HG03469 (cell line): ENCODE measurements around the gene BOD1L1.
A peak's percentile ranks its signal among the peaks of the same experiment; 100 is the strongest.

Experiments
- ATAC-seq: cut with Tn5 transposase; IDR thresholded peaks from one replicate; pipeline ENCODE4 v1.9.1; 2021; ENCODE audit warnings: mild to moderate bottlenecking, moderate library complexity, moderate number of reproducible peaks; ENCODE audit not compliant: unreplicated experiment

The BOD1L1 gene

GRCh38 chr4:13627606-13628311, at the start of gene BOD1L1:
TSS of gene BOD1L1 (minus strand) at chr4:13627725. CDS start at chr4:13627587, 138 bp downstream.
- ATAC-seq = peak; percentile 87

DNA sequence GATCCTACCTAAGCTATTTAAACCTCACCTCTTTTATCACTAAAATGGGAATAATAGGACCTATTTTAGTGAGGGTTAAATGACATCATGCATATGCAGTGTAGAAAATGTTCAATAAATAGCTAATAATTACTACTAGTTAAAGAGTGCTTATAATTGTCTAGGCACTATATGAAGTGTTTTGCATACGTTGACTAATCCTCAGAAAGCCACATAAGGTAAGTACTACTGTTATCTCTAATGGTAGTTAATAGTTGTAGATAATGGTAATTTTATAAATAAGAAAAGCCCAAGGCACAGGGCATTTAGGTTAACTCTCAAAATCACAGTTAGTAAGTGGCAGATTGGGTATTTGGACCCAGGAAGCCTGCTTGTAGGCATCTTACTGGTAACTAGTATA, 47.4 kb upstream of the BOD1L1 start:
- no peak for ATAC-seq

DNA sequence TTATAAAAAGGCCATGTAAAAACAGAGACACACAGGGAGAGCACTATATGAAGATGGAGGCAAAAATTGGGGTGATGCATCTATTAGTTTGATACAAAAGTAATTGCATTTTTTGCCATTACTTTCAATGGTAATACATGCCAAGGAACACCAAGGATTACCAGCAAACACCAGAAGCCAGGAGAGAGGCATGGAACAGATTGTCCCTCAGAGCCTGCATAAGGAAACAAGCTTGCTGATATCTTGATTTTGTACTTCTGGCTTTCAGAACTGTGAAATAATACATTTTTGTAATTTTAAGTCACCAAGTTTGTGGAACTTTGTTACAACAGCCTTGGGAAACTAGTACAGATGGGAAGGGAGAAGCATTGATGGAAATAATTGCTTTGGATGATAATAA, 45.6 kb upstream of the BOD1L1 start:
- no peak for ATAC-seq

GRCh38 chr4:13670456-13671160, 43.1 kb upstream of the BOD1L1 start:
- ATAC-seq = no peak

DNA sequence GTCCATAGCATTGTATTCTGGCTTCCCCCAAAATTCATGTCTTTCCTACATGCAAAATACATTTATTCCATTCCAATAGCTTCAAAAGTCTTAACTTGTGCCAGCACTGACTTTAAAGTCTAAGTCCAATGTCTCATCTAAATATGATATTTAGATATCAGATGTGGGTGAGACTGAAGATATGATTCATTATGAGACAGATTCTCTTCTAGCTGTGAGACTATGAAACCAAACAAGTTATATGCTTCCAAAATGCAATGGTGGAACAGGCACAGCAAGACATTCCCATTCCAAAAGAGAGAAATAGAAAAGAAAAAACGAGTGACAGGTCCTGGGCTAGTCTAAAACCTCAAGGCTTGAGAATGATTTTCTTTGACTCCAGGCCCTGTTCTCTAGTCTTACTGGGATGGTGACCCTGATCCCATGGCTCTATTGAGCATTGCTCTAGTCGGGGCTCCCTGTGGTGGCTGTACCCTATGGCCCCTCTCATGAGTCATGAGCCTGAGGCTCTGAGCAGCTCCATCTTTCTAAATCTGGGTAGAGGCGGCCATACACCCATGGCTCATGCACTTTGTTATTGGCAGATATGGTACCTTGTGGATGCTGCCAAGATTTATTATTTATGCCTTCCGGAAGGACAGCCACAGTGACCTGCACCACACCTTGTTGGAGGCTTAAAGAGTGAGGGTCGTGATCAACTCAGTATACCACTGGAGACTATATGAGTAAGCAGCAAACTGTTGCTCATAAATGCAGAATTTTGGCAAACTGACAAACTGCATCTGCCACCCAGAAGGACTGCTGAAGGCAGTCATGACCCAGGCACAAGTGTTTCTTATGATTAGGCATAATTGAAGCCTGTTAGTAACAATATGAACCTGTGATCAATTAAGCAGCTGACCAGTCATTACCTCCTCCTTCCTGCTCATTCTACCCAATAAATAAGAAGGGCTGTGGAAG, 38.5 kb upstream of the BOD1L1 start:
- ATAC-seq = no peak

GRCh38 chr4:13659341-13660070, 32.0 kb upstream of the BOD1L1 start:
- ATAC-seq = no peak

DNA sequence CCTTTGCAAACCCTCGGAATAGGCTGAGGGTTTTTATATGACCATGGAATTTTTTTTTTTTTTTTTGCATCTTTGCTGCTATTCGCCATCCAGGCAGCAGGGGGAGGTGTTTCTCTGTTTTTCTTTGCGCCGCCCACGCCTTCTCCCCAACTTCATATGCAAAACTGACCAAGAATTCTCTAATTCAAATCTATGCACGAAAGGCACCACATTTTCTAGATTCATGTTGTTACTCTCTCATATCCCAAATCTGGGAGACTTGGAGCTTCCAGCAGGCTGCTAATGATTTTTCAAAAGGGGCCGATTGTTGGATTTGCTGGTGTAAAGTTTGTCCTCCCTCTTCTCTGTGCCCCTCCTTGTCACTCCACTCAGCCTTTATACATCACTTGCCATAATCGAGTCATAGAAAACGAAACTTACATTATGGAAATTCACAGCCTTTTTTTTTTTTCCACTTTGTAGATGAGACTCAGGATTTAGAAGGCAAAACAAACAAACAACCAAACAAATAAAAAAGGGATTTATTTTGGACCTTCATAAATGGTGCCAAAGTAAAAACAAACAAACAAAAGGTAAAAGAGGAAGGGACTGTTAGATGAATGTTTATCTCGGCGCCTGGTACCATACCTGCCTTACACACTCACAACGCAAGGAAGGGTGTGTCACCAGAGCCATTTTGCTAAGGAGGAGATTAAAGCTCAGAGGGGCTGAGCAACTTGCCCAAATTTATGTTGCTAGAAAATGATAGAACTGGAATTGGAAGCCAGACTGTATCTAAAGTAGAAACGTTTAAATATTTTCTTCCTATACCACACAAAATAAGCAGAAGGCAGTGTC, 29.3 kb upstream of the BOD1L1 start:
- ATAC-seq = no peak

DNA sequence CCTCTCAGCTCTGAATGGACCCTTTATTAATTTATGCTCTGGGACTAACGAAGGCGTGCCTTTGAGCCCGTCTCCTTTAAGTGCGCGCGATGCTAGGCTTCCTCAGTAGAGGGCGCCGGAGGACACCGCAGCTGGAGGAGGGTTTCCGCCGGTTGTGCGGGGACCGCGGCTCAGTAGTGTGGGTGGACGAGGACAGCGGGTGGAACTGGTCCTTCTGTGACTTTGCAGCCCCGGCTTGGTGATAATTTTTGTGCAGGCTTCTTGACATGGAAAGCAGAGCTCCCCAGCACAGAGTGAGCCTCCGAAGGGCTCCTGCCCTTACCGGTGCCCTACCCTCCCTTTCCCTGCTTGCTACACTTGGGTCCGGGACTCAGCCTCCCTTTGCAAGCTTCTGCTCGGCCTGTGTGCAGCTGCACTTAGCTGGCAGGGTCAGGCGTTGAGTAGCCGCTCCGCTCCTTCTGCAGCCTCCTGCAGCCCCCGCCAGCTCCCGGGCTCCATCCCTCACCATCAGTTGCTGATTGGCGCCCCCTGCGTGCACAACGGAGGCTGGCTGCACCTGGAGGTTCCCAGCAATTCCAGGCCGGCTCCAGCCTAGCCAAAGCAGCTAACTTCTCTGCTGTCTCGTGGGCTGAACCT, 26.8 kb upstream of the BOD1L1 start:
- peak; percentile 73 for ATAC-seq

DNA sequence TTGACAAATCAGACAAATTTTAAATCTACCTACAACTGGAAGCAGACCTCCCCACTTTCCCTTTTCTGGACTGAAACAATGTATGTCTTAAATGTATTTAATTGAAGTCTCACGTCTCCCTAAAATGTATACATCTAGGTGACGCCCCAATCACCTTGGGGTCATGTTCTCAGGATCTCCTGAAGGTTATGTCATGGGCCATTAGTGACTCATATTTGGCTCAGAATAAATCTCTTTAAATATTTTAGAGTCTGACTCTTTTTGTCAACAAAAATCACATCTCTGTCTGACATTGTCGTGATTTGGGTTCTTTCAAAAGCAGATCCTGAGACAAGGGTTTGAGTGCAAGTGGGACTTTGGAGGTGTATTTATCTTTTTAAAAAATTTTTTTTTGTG, 26.2 kb upstream of the BOD1L1 start:
- ATAC-seq = no peak

- no peak for ATAC-seq
Measured at GRCh38 chr4:13647031-13647430, 19.5 kb upstream of the BOD1L1 start.

DNA sequence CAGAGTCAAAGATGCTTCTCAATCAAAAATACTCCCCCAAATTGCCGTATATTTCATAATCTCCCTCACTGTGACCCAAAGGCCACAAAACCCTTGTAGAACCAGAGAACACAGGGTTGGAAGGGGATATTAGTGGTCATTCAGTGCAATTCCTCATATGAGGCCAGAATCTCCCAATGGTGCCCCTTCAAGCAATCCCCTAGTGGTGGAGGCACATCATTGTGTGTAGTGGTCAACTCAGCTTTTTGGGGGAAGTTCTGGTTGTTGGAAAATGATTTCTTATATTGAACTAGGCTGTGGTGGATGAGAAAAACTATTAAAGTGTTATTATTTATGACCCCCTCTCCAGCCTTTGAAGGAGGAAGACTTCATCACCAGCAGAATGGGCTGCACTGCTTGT, 17.6 kb upstream of the BOD1L1 start:
- no peak for ATAC-seq

- no peak for ATAC-seq
Measured at GRCh38 chr4:13642170-13642950, 14.8 kb upstream of the BOD1L1 start.

DNA sequence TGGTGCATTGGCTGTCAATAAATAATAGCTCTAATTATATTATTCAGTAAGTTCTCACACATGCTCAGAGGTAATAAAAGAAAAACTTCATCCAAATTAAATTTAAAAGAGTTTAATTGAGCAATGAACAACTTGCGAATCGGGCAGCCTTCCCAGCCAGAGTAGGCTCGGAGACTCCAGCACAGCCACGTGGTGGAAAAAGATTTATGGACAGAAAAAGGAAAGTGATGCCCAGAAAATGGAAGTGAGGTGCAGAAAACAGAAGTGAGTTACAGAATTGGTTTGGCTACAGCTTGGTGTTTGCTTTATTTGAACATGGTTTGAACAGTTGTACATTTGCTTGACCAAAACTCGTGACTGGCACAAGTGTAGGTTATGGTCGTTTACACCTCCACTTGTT, 13.6 kb upstream of the BOD1L1 start:
- no peak for ATAC-seq

DNA sequence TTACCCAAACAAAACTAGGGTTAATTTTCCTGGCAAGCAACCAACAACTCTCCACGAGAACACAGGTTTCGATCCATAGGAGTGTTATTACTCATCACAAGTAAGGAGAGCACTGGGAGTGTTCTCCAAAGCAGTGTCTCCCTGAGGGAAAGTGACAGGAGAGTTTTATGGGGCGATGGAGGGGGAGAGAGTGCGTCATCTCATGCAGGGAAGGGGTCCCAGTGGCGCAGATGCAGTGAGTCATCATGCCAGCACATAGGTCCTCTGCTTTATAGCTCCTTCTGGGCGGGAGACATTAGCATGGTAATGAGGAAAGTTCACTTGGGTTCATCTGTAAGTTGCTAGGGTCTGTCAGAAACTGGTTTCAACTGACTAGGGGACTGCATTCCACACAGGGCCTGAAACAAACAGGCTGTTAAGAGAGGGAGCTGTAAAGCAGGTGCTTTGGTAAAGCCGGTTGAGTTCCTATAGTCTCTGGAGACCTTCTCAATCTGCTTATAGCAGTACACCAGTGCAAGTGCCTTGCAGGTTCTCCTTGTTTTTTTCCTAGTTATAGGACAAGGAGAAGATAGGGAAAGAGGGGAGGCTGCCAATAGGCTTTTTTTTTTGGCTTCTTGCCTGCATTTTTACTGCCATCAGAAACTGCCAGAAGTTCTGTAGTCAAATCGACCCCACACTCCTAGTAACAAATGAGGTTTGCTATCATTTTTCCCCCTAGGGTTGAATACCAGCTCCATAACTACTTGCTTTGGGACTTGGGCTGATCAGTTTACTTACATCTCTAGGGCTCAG, 12.8 kb upstream of the BOD1L1 start:
- ATAC-seq = no peak

GRCh38 chr4:13635286-13635799, 7.8 kb upstream of the BOD1L1 start:
- no peak for ATAC-seq

DNA sequence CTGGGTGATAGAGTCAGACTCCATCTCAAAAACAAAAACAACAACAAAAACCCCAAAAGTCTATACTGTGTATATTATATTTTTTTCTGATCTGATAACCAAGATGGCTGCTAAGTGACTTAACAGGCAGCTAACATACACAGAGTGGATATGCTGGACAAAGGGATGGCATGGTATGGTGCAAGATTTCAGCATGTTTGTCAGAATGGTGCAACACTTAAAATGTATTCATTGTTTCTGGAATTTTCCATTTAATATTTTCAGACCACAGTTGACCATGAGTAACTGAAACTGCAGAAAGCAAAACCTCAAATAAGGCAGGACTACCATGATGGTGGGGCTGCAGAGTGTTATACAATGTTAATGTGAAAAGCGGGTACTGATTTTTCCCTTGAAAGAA, 6.1 kb upstream of the BOD1L1 start:
- ATAC-seq = no peak

- ATAC-seq = peak; percentile 21
Measured at GRCh38 chr4:13627178-13627605, 333 bp downstream of the BOD1L1 start.
